HCT116 (cell line): ENCODE data around the gene MID1.

Source experiments
- EZH2 ChIP-seq: fragments of 200-600 bp; sonication (generic); IDR thresholded peaks from 2 replicates; pipeline ENCODE4 v1.6.1; 2017; ENCODE audit warnings: antibody characterized with exemption, mixed run types
- POLR2A ChIP-seq: IDR thresholded peaks from 2 replicates; pipeline ENCODE4 v1.7.0; 2011; ENCODE audit warnings: borderline replicate concordance; ENCODE audit not compliant: insufficient read depth, insufficient read length; ENCODE audit errors: extremely low read depth
- SIN3A ChIP-seq: IDR thresholded peaks from 2 replicates; pipeline ENCODE4 v1.6.1; 2012; ENCODE audit warnings: low read depth
- ZNF274 ChIP-seq: fragments of 200-500 bp; sonication (Bioruptor generic); IDR thresholded peaks from 2 replicates; pipeline ENCODE4 v1.6.1; 2014; ENCODE audit warnings: mild to moderate bottlenecking, low read depth, low read length, inconsistent platforms
- TF ChIP-seq, protein P1 (sequence below): IDR thresholded peaks from 2 replicates; pipeline ENCODE4 v1.6.1; 2012; ENCODE audit warnings: low read depth
- TF ChIP-seq, protein P2 (sequence below): IDR thresholded peaks from 2 replicates; pipeline ENCODE4 v1.6.1; 2012
- TF ChIP-seq, protein P3 (sequence below), 3 experiments: fragments of 200-600 bp in 1 of 3; sonication (generic) in 1 of 3; IDR thresholded peaks in 2 of 3; conservative IDR thresholded peaks in 1 of 3; 2 replicates each; pipeline ENCODE4 v1.5.1; 2012 to 2017; ENCODE audit warnings: low read depth in 2 of 3, low read length in 2 of 3, antibody characterized with exemption in 1 of 3, borderline replicate concordance in 1 of 3, control low read depth in 1 of 3, mild to moderate bottlenecking in 1 of 3, mixed read lengths in 1 of 3, mixed run types in 1 of 3, moderate library complexity in 1 of 3; ENCODE audit not compliant: insufficient read depth in 1 of 3

DNA sequence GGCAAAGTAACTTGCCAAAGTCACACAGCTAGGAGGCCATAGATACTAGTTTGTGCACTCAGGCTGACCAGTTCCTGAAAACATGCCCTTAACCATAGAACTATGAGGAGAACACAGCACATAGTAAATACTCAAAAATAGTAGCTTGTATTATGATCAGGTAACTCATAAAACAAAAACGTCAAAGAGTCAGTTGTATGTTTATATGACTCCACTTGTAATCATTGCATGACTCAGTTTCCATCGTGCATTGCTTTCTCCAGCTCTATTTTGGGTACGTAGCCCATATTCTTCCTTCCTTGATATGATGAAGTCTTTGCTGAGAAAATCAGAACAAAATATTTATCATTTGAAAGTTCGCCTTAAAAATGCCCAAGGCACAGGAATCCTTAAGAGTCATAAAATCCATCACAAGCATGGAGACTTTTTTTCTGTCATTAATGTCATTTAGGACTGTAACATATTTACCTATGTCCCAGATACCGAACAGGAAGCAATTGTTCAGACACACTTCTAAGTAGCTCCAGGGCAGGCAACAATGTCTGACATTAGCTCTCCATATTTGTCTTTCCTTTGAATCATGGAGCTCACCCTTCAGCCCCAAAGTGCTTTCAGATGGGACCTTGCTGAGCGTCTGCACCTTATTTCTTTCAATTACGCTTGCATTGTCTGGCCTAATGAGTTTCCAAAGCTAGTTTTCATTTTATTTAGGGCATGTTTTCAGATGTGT, 11.2 kb upstream of the MID1 start:
- TF ChIP-seq, protein P1, sequence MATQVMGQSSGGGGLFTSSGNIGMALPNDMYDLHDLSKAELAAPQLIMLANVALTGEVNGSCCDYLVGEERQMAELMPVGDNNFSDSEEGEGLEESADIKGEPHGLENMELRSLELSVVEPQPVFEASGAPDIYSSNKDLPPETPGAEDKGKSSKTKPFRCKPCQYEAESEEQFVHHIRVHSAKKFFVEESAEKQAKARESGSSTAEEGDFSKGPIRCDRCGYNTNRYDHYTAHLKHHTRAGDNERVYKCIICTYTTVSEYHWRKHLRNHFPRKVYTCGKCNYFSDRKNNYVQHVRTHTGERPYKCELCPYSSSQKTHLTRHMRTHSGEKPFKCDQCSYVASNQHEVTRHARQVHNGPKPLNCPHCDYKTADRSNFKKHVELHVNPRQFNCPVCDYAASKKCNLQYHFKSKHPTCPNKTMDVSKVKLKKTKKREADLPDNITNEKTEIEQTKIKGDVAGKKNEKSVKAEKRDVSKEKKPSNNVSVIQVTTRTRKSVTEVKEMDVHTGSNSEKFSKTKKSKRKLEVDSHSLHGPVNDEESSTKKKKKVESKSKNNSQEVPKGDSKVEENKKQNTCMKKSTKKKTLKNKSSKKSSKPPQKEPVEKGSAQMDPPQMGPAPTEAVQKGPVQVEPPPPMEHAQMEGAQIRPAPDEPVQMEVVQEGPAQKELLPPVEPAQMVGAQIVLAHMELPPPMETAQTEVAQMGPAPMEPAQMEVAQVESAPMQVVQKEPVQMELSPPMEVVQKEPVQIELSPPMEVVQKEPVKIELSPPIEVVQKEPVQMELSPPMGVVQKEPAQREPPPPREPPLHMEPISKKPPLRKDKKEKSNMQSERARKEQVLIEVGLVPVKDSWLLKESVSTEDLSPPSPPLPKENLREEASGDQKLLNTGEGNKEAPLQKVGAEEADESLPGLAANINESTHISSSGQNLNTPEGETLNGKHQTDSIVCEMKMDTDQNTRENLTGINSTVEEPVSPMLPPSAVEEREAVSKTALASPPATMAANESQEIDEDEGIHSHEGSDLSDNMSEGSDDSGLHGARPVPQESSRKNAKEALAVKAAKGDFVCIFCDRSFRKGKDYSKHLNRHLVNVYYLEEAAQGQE: no peak
- TF ChIP-seq ZNF274 (no peak), EZH2 (no peak), SIN3A (no peak), POLR2A (no peak)
- TF ChIP-seq, protein P2, sequence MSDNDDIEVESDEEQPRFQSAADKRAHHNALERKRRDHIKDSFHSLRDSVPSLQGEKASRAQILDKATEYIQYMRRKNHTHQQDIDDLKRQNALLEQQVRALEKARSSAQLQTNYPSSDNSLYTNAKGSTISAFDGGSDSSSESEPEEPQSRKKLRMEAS: no peak
- TF ChIP-seq, protein P3, sequence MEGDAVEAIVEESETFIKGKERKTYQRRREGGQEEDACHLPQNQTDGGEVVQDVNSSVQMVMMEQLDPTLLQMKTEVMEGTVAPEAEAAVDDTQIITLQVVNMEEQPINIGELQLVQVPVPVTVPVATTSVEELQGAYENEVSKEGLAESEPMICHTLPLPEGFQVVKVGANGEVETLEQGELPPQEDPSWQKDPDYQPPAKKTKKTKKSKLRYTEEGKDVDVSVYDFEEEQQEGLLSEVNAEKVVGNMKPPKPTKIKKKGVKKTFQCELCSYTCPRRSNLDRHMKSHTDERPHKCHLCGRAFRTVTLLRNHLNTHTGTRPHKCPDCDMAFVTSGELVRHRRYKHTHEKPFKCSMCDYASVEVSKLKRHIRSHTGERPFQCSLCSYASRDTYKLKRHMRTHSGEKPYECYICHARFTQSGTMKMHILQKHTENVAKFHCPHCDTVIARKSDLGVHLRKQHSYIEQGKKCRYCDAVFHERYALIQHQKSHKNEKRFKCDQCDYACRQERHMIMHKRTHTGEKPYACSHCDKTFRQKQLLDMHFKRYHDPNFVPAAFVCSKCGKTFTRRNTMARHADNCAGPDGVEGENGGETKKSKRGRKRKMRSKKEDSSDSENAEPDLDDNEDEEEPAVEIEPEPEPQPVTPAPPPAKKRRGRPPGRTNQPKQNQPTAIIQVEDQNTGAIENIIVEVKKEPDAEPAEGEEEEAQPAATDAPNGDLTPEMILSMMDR (IDR thresholded peaks at IDR 0.05 in 2 of 3, conservative IDR thresholded peaks at IDR 0.05 in 1 of 3; ENCODE audit: borderline replicate concordance in 1 of 3, insufficient read depth in 1 of 3, low read depth in 2 of 3, low read length in 2 of 3): no peak
